HG03575 (cell line): ENCODE measurements around the gene AGR3.
A peak's percentile ranks its signal among the peaks of the same experiment; 100 is the strongest.

ENCODE experiments used
- ATAC-seq: cut with Tn5 transposase; IDR thresholded peaks from one replicate; pipeline ENCODE4 v1.9.1; 2021; ENCODE audit not compliant: unreplicated experiment, insufficient number of reproducible peaks, low FRiP score; ENCODE audit errors: extremely low read depth

Gene AGR3

GRCh38 chr7:16881844-16882243, at the start of gene AGR3:
TSS of gene AGR3 (minus strand) at chr7:16881983. CDS start at chr7:16878618, 3,365 bp downstream.
- no peak for ATAC-seq

- ATAC-seq = no peak
Measured at GRCh38 chr7:16930946-16931345, 49.2 kb upstream of the AGR3 start.

DNA sequence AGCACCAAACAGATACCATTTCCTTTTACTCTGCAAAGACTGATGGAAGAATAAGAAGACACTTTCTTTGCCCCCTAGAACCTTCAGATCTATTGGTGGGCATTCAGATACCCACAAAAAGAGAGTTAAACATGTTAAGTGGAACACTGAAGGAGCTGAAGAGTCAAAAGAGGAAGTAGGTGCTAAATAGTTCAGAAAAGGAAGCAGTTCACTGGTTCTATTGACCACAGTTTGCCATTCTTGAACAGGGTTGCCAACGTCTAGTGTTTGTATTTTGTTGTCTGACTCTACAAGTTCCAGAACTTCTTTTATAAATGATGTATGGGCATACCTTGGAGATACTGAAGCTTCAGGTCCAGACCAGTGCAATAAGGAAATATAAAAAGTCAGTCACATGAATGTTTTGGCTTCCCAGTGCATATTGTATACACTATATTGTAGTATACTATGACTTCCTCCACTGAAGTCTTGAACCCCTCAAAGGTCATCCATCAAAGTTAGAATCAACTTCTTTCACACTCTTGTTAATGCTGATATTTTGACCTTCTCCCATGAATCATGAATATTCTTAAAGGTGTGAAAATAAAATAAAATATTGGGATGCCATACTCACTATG, 47.5 kb upstream of the AGR3 start:
- ATAC-seq = peak; percentile 67

DNA sequence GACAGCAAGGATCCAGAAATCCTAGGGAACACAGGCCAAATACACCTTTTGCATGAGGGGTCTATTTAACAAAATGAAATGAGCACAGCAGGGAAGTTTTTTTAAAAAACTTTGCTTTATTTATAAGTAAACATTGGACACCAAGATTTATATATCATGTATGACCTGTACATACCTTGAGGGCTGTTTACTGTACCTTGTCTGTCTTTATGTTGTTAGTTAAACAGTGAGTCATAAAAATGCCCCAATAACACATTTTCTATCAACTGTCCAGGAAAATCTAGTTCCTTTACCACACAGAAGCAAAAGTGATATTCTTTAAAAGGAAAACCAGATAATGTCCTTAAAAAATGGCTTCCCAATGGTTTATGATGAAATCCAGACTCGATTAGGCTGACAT, 45.1 kb upstream of the AGR3 start:
- no peak for ATAC-seq

DNA sequence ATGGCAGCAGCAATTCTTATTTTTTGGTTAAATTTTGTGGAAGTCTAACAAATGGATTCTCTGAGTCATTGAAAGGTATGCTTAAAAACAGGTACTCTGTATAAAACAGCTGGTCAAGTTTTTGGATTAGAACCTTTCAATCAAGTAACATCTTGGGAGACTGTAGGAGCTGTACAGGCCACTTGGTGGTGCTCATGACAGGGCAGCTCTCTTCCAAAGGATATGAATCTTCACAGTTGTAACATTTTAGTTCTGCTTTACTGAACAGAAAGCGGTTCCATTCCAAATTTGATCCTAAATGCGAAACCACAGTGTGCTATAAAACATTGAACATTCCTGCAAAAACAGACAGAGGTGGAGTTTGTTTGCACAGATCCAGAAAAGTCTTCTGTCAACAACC, 44.5 kb upstream of the AGR3 start:
- no peak for ATAC-seq

- no peak for ATAC-seq
Measured at GRCh38 chr7:16925609-16926008, 43.8 kb upstream of the AGR3 start.

GRCh38 chr7:16923019-16923418, 41.2 kb upstream of the AGR3 start:
- ATAC-seq = no peak

GRCh38 chr7:16921644-16922257, 40.0 kb upstream of the AGR3 start:
- no peak for ATAC-seq

DNA sequence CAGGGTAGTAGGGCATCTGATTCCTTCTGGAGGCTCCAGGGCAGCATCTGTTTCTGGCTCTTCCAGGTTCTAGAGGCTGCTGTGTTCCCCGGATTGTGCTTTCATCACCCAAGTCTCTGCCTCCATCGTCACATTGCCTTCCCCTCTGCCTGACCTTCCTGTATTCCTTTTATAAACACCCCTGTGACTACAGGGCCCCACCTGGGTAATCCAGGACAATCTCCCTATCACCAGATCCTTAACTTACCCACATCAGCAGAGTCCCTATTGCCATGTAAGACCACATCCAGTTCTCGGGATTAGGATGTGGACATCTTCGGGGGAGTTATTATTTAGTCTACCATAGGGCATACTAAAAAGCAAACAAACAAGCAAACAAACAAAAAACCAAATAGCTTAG, 39.4 kb upstream of the AGR3 start:
- ATAC-seq = no peak

GRCh38 chr7:16919440-16919839, 37.7 kb upstream of the AGR3 start:
- ATAC-seq = no peak

GRCh38 chr7:16918288-16918895, 36.6 kb upstream of the AGR3 start:
- ATAC-seq = no peak

DNA sequence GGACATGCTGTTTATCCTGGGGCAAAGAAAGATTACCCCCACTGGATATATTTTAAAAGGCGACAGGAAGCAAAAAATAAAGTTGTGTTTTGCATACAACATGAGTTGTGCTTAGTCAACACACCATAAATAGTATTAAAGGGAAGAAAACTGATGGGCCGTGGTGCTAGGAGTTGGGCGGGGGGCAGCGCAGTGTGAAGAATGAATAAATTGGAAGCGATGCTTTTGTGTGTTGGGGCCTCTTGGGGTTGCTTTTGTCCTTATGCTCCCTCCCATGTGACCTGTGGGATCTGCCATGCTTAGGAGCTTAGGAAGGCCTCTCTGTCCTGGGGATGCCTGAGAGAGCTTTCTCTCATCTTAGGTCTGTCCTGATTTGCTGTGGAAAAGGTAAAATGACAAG, 35.0 kb upstream of the AGR3 start:
- no peak for ATAC-seq

DNA sequence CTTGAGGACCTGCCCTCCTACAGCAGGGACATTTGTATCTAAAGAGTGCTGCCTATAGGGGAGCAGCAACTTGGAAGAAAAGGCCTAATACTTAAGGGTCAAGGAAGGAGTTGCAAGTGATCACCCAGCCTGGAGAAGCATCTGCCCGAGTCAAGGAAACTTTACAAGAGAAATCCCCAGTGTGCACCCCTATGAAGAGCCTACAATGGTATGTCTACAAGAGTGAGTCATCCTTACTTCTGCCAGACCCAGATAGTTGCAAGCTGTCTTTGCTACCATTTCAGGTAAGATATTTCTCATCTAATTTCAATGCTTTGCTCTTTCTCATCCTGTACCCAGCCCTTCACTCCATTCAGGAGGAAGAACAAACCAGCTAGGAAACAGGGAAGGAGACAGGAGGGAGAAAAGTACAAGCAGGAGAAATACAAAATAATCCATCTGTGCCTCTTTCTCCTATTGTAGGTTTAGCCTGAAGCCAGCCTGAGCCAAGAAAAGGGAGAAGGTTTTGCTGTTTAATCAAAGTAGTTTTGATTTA, 34.4 kb upstream of the AGR3 start:
- no peak for ATAC-seq

DNA sequence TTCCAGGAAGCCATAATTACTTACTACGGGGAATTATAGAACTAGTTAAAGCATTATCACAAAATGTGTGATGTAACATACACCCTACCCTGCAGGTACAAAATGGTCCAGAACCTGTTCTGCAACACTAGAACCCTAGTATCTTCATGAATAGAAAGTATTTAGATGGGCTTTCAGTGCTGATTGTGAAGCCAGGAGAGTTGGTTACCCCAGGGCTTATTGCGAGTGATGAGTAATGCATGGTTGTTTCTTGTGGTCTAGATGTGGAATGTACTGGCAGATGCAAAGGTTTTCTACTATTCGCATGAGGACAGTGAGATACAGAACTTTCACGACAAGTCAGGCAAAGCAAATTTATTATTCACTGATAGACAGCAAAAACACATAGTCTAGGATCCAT, 33.6 kb upstream of the AGR3 start:
- ATAC-seq = no peak

DNA sequence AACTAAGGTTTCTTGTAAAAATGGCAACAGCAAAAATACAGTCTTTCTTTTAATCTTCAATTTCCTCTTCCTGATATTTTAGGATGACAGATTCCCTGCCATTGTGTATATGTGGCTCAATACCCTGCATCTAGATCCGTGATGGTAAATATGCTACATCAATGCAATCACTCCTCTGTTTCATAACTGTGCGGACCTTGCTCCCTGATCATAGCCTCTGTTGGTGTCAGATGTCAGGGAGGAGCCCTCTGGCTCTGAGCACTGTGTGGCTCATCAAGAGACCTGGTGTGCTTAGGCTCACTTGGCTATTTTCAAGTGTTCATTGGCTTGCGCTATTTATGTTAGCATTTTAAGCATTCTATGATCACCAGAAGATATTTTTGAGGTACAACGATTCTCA, 33.0 kb upstream of the AGR3 start:
- no peak for ATAC-seq

DNA sequence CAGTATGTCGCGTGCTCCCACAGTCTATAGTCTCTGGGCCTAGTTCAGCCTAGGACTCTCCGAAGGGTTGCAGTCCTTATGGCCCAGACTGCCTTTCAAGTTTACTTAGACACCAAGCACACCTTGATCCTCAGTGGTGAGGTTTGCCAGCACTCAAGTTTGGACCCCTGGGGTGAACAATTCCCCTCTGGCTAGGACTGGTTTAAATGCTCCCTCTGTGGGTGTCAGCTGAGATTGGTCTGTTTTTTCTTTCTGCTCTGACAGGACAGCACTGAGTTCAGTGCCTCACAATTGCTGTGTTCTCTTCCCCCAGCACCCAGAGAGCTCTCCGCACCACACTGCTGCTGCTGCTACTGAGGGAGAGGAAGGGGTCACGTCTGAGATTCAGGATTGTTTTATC, 31.9 kb upstream of the AGR3 start:
- ATAC-seq = no peak

DNA sequence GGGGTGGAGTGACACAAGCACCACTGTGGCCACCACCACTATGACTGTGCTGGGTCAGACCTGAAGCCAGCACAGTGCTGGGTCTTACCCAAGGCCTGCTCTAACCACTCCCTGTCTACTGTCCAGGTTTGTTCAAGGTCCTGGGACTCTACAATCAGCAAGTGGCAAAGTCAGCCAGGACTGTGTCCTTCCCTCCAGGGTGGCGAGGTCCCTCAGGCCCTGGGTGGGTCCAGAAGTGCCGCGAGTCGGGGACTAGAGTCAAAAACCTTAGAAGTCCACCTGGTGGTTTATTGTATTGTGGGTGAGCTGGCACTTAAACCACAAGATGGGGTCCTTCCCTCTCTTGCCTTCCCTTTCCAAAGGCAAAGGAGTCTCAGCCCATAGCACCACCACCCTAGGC, 30.8 kb upstream of the AGR3 start:
- no peak for ATAC-seq

DNA sequence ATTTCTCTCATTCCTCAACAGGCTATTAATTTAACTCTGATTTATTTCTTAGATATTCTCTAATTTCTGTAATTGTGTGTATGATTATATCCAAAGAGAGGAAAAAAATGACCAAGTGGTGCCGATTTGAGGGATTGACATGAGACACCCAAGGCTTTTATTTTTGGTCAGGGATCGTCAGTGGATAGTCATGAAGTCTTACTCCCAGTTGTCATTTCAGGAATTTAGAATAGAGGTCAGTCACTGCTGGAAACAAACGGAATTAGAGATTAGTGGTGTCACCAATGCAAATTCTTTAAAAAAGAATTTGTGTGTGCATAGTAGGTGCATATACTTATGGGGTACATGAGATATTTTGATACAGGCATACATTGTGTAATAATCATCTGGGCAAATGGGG, 26.8 kb upstream of the AGR3 start:
- ATAC-seq = no peak

GRCh38 chr7:16905300-16906044, 23.7 kb upstream of the AGR3 start:
- ATAC-seq = no peak

DNA sequence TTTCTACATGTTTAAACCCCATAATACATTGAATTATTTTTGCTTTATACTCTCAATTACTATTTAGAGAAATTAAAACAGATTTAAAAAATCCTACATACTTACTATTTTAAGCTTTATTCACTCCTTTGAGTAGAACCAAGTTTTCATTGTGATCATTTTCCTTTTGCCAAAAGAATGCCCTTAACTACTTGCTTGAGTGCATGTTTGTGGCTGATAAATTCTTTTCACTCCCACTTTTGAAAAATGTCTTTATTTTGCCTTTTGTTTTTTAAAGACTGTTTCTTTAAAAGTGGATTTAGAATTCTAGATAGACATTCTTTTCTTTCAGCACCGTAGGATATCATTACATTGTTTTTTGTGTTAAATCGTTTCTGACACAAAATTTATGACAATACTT, 22.3 kb upstream of the AGR3 start:
- no peak for ATAC-seq
